Medulla oblongata (tissue), 1 donor: Measurements from ENCODE around the gene ECM1.

Source experiments
- DNase-seq: peaks from one replicate; pipeline ENCODE4 v3.0.0-alpha.2; 2015; ENCODE audit errors: extremely low spot score

Gene ECM1

DNA sequence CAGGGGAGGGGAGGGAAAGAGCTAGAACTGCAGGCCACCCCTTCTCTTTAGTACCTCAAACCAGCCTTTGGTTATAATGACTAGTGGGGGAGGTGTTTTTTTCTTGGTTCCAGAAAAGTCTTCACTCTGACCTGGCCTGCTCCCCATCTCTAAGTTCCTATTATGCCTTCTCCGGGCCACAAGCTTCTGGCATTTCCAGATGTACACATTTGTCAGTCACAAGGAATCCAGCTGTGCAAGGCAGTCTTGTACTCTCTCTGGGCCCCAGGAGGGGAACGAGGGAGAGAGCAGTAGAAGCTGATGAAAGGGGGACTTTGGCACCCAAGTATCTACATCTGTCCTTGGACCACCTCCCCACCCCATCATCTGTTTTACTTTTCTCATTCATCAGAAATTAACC is 4.9 kb downstream of the ECM1 start:
- no peak for DNase-seq

GRCh38 chr1:150513351-150513791 is 5.5 kb downstream of the ECM1 start:
- DNase-seq: no peak

- DNase-seq: no peak
Observed at GRCh38 chr1:150514260-150514659, 6.4 kb downstream of the ECM1 start.

GRCh38 chr1:150514913-150515327 is 7.0 kb downstream of the ECM1 start:
- DNase-seq: no peak

DNA sequence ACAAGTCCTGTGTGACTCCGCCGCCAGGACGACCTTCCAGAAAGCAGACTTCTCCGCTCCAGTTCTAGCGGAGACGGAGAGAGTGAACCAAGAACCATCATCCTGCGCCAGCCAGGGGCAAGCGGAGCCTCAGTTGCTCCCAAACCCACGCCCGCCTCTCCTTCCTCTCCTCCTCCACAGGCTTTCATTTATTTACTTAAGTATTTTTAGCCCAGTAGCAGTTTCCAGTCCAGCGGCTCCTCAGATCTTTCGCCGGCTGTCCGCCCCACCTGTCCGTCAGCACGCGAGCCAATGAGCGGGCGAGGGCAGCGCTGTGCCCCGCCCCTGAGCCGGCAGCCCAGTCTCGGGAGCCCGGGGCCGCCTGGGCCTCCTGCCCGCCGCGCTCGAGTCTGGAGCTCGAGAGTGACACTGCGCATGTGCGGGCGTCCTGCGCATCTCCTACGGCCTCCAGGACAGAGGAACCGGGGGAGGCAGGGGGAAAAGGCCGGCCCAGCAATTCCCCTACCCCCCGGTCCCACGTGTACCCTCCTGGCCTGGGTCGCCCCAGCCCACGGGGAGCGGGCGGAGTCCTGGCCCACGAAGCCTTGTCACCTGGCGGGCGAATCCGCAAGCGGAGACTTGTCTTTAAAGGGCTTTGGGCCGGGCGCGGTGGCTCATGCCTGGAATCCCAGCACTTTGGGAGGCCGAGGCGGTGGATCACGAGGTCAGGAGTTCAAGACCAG is 7.6 kb downstream of the ECM1 start, which contains the start of gene FALEC:
FALEC (plus strand) TSS at position 425 of the 722 bp plus-strand sequence.
- DNase-seq: peak; percentile 98

- DNase-seq: peak; percentile 22
Observed at GRCh38 chr1:150516050-150516591, 8.2 kb downstream of the ECM1 start.

DNA sequence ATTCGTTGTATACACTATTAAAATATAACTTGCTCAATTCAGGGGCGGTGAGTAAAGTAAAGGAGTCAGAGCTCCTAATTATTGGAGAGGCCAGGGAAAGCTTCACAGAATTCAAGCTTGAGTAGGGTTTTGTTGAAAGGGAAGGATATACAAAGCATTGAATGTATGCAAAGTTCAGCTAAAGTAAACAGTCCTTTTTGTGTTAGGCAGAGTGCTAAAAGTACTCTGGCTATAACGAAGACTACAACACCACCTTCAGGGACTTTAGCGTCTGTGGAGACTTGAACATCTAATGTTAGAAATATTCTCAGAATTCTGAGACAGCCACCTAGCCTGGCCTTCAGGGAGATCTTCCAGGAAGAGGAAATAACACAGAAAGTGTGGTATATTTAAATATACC is 8.7 kb downstream of the ECM1 start:
- DNase-seq: no peak

DNA sequence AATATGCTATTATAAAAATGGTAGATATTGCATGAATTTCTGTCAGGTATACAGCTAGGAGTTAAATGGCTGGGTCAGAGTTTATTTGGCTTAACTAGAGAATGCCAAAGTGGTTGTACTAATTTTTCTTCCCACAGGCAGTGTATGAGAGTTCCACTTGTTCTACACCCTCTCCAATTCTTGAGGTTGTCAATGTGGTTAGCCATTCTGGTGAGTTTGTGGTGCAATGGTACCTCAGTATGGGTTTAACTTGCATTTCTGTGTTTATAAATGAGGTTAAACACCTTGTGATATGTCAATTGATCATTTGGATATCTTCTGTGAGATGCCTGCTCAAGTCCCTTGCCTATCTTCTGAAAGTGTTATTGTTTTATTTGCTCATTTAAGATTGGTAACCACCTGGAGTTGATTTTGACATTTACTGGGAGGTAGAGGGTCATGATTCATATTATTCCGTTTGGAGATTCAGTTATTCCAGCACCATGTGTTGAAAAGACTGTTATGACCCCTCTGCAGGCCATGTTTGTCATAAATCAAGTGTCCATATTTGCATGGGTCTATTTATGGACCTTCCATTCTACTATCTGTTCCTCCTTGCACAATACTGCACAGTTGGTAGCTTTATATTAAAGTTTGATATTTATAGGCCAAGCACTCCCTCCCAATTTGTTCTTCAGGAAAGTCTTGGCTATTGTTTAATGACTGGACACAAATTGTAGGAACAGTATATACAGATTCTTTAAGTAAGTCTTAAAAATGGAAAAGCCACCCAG is 13.5 kb downstream of the ECM1 start:
- no peak for DNase-seq

- DNase-seq: no peak
Observed at GRCh38 chr1:150525348-150525747, 17.4 kb downstream of the ECM1 start.

GRCh38 chr1:150528196-150528595 is 20.3 kb downstream of the ECM1 start:
- DNase-seq: no peak

GRCh38 chr1:150529017-150529416 is 21.1 kb downstream of the ECM1 start:
- no peak for DNase-seq

GRCh38 chr1:150530491-150531159 is 22.7 kb downstream of the ECM1 start:
- DNase-seq: no peak

- DNase-seq: no peak
Observed at GRCh38 chr1:150532860-150533259, 25.0 kb downstream of the ECM1 start.

DNA sequence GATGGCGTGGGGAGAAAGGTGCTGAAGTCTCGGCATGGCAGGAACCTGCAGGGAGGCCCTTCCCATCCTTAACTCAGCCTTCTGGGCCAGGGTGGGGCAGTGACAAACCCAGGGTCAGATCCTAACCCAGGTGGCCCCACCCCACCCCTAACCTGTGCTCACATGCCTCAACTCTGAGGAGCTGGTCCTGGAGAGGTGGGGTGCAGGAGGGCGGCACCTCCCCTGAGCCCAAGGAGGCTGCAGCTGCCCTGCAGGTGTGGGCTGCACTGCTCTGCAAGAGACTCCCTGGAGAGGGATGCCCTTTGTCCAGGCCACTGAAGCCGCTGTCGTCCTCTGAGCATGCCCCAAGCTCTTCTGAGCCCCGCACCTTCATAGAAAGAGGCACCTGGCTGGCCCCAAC is 26.1 kb downstream of the ECM1 start:
- DNase-seq: no peak

DNA sequence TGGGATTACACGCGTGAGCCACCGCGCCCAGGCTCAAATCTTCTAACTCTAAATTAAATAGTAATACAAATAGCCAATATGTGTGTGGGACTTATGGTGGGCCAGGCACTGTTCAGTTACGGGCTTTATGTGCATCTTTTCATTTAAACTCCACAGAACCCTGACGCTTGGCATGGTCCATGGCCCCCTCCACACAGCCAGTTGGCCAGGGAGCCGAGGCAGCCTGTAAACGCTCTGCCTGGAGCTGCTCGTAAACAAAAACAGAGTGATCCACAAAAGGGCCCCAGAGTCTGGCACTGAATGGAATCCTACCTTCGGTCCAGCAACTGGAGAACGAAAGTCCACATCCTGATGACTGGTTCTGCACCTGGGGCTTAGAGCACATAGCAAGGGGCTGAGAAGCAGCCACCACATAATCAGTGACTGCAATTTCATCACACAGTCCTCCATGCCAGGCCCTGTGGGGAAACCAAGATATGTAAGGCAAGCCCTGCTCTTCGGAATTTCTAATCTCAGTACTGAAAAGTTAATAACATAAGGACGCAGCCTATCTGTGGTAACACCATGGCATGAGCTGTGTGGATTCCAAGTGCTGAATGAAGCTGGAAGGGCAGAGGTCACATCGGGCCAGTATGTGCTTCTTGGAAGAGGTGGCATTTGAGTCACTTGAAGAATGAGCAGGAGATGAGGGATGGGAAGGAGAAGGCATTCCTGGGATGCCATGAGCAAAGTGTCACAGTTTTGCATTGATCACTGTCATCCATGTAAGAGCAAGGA is 27.8 kb downstream of the ECM1 start:
- no peak for DNase-seq

DNA sequence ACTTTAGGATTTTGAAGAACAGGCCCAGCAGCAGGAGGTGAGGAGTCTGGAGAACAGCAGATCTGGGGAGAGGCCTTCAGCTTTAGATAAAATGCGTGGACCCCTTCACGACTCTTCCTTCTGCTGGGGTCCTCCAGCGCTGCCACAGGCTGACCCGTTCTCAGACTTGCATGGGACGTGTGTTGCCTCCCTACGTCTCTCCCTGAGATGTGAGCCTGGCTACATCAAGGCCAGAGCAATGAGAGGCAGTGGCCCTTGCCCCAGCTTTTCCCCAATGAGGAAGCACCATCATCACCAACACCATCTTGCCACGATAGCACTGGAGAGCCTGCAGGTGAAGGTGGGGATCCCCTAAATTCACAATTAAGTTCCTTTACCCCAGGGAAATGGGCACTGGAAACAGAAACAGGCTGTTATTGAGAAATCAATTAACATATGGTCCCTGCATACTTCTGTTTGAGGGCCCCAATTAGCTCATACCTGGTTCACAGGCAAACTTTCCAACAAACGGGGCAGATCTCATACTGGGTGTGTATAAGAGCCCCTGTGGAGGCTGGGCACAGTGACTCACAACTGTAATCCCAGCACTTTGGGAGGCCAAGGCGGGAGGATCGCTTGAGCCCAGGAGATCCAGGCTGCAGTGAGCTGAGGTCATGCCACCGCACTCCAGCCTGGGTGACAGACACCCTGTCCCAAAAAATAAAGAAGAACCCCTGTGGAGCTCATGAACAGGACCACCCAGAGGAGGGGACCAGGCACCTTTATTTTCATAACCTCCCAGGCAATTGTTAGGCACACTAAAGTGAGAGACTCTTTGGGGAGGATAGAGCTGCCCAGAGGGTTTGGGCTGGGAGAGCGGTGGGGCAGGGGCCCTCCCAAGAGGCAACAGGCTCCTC is 29.2 kb downstream of the ECM1 start:
- no peak for DNase-seq

DNA sequence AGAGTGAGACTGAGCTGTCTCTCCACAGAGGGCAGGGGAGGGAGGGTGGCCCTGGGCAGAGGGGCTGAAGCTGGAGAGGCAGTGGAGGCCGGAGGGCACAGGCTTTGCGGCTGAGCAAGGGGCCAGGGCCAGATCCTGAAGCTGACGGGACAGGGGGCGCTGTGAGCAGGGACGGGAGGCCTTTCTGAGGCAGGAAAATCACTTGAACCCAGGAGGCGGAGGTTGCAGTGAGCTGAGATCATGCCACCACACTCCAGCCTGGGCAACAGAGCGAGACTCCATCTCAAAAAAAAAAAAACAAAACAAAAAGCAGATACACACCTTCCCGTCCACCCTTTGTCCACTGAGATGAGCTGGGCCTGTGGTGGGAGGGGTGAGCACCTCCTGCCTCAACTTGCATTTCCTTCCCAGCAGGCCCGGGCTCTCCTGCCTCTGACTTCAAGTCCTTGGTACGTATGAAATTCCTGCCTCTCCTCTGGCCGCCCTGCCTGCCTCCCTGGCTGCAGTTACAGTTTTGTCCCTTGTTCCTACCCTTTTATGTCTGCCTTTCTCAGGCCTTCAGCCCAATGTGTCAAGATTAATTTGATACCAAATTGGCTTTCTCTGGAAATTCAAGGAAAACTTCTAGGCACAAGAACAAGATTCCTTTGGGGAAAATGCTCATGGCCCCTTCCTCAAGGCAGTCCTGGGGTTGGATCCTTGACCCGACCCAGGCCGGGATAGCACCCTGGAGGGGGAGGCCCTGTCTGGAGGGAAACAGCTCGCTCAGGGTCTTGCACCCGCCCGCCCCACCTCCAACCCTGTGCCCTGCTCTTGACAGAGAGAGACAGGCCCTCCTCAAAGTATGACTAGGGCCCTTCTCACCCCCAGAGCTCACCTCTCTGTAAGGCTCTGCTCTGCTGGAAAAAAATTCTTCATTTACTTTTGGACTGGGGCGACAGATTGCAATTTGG is 30.1 kb downstream of the ECM1 start:
- no peak for DNase-seq

GRCh38 chr1:150543500-150544143 is 35.7 kb downstream of the ECM1 start:
- DNase-seq: no peak

GRCh38 chr1:150544204-150544603 is 36.3 kb downstream of the ECM1 start:
- no peak for DNase-seq
